ENCODE data around the gene ASMTL.
"Not testable (repeated sequence)": the region's sequence is repeated elsewhere in the genome, so short reads cannot be mapped to it uniquely, and the experiment has no call there.

Gene ASMTL

DNA sequence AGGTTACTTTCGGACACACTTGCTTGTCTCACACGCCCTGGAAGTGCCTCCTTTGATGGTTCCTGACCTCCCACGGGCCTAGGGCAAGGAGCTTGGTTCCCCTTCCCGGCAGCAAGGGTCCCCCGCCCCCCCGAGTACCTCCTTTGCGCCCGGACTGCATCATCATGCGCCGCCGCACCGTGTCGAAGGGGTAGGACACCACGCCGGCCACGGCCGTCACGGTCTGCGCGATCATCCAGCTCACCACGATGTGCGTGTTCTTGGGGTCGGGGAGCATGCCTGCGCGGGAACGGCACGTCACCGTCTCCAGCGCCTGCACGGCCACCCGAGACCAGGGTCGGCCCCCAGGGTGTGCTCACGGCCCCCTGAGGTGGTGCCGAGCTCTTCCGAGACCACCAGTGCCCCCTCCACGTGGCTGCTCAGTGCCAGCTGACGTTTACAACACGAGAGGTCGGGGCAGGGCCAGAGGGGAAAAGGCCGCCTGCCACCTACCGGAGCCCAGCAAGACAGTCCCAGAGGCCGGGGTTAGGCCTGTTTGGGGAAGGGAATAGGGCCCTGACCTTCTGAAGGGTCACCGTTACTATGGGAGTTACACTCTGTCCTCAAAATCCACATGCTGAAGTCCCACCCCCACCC, 65.5 kb downstream of the ASMTL start:
- no peak for DNase-seq

DNA sequence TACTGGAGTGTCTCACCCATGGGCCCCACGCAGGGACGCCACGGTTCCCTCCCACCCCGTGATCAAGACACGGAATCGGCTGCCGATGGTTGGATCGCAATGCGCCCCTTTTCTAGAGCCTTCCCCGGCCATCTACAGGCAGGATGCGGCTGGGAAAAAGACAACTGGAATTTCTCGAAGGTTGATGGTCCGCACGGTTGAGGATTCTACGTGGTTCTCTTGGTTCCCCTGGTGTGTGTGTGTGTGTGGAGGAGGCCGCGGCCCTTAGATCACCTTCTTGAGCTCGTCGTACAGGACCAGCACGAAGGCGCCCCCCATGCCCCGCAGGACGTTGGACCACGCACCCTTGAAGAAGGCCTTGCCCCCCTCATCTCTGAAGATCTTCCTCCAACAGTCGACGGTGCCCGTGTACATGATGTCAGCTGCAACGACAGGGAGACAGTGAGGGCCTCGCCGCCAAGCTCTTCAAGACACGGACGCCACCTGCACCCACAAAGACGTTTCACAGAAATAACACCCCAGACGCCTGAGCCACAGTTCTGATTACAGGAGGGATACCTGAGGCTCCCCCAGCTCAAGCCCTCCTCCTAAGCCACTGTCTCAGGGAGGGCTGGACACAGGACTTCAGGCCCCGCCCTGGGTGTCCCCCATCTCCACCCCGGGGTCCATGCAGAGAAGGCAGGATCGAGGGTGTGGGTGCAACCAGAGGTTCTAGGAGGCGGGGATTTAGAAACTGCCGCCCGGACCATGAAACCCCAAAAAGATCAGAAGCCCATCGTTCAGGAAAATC, 66.2 kb downstream of the ASMTL start:
- DNase-seq = no peak

DNA sequence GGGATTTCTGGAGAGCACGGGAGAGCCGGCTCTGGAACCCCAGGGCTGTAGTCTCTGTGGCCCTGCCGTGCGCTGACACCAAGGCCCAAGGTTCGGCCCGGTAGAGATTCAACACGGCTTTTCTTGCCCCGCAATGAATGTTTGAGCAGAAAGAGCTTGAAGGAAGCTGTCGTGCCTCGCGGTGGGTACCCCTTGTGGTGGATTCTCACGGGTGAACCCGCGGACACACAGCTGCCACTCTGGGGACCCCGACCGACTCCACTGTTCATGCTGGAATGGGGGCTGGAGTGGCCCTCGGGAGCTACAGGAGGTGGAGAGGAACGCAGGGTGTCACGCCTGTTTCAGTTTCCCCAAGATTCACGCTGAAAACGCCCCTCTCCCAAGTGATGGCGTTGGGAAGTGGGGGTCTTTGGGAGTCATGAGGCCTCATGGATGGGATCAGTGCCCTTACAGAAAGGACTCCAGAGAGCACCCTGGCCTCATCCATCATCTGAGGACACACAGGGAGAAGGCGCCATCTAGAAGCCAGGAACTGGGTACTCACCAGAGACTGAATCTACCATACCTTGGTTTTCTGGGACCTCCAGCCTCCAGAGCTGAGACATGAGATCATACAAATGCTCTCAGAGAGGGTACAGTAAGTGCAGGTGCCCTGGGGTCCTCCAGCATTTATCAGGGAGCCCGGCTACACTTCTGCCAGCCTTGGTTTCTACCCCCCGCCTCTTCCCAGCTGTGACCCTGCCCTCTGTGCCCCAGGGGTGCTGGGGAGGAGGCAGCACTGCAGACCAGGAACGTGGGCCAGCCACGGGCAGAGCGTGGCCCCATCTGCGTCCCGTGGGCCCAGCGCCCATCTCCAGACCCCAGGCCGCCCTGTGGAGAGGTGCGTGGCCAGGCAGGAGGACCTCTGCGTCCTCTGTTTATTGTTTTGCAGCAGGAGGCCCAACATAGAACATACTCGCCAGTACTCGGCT, 67.2 kb downstream of the ASMTL start:
- DNase-seq = no peak

DNA sequence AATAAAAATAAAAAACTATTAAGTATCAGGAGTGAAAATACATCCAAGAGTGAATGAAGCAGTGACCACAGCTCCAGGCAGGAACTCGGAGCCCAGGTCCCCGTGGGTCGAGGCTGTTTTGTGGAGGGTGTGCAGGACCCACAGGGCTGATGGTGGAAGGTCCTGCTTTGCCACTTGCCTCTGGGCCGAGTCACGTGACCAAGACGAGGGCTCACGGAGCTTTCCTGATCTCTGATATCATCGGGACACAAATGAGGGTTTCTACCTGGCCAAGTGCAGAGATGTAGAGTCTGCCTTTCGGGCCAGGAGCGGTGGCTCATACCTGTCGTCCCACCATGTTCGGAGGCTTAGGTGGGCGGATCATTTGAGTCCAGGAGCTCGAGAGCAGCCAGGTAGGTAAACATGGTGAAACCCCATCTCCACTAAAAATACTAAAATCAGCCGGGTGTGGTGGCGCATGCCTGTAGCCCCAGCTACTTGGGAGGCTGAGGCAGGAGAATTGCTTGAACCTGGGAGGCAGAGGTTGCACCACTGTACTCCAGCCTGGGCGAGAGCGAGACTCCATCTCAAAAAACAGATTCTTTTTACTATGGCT, 68.0 kb downstream of the ASMTL start:
- DNase-seq = no peak

DNA sequence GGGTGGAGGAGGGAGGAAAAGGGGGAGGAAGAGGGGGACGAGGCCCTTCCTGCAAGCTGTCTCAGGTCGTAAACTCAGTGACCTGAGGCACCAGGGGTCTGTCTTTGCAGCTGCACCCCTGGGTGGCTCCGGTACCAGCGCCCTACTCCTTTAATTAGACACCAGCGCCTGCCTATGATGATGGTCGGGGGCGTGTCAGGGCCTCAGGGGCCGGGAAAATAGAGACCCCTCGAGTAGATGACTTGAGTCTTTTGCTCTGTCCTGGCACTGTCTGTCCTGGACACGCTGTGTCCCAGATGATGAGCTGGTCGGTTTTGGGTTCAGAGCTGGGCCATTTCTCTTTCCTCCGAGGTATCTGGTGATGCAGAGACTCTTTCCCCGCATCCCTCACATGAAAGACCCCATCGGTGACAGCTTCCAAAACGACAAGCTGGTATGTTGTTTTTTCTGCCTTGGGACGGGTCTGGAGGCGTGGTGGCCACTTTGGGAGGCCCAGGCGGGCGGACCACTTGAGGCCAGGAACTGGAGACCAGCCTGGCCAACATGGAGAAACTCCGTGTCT, 72.0 kb downstream of the ASMTL start:
- DNase-seq = peak in 1 of 4 experiments; percentile 28

DNA sequence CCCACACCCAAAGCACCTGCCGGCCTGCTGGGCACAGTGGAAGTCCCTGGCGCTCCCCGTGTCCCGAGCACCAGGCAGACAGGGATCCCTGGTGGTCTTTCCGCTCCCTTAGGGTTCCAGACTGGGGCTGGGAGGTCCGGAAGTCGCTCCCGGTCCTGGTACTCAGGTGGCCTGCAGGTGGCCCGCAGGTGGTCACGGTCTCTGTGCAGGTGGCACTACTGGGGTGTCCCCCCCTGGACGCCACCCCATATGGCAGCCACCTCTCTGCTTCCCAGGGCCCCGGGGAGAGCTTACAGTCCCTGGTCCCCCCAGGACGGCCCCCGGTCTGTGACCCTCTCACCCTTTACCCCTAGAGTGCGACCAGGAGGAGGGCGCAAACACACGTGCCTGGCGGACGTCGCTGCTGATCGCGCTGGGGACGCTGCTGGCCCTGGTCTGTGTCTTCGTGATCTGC, 74.4 kb downstream of the ASMTL start:
- DNase-seq = no peak

DNA sequence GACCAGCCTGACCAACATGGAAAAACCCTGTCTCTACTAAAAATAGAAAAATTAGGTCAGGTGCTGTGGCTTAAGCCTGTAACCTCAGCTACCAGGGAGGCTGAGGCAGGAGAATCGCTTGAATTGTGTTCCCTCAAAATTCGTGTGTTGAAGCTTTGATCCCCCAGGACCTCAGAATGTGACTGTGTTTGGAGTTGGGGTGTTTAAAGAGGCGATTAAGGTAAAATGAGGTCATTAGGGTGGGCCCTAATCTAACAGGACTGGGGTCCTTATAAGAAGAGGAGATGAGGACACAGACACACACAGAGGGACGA, 84.4 kb downstream of the ASMTL start:
- DNase-seq = no peak

DNA sequence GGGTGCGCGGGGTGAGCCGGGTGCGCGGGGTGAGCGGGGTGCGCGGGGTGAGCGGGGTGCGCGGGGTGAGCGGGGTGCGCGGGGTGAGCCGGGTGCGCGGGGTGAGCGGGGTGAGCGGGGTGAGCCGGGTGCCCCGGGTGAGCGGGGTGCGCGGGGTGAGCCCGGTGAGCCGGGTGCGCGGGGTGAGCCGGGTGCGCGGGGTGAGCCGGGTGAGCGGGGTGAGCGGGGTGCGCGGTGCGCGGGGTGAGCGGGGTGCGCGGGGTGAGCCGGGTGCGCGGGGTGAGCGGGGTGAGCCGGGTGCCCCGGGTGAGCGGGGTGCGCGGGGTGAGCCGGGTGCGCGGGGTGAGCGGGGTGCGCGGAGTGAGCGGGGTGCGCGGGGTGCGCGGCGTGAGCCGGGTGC, 86.3 kb downstream of the ASMTL start:
- not testable (repeated sequence) for DNase-seq

DNA sequence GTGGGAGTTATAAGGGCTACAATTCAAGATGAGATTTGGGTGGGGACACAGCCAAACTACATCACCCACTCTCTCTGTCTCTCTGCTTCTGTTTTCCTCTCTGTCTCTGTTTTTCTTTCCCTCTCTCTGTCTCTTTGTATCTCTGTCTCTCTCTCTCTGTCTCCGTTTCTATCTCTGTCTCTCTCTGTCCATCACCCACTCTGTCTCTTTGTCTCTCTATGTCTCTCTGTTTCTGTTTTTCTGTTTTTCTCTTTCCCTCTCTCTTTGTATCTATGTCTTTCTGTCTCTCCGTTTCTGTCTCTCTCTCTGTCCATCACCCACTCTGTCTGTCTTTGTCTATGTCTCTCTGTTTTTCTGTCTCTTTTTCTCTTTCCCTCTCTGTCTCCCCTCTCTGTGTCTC, 90.8 kb downstream of the ASMTL start:
- DNase-seq = no peak

DNA sequence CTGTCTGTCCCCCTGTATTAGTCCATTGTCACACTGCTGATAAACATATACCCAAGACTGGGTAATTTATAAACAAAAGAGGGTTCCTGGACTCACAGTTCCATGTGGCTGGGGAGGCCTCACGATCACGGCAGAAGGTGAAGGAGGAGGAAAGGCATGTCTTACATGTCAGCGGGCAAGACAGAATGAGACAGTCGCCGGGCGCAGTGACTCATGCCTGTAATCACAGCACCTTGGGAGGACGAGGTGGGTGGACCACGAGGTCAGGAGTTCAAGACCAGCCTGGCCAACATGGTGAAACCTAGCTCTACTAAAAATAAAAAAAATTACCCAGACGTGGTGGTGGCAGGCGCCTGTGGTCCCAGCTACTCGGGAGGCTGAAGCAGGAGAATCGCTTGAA, 91.4 kb downstream of the ASMTL start:
- no peak for DNase-seq

DNA sequence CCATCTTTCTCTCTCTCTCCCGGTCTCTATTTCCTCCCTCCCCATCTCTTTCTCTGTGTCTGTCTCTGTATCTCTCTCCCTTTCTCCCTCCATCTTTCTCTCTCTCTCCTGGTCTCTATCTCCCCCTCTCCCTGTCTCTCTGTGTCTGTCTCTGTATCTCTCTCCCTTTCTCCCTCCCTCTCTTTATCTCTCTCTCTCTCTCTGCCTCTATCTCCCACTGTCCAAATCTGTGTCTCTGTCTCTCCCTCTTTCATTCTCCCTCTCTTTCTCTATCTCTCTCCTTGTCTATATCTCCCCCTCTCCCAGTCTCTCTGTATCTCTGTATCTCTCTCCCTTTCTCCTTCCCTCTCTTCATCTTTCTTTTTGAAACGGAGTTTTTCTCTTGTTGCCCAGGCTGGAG, 92.5 kb downstream of the ASMTL start:
- no peak for DNase-seq

DNA sequence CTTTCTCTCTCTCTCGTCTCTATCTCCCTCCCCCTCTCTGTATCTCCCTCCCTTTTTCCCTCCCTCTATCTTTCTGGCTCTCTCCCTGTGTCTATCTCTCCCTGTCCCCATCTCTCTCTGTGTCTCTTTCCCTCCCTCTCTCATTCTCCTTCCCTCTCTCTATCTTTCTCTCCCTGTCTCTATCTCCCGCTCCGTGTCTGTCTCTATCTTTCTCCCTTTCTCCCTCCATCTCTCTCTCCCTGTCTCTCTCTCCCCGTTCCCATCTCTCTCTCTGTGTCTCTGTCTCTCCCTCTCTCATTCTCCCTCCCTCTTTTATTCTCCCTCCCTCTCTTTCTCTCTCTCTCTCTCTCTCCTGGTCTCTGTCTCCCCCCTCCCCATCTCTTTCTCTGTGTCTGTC, 93.2 kb downstream of the ASMTL start:
- no peak for DNase-seq

DNA sequence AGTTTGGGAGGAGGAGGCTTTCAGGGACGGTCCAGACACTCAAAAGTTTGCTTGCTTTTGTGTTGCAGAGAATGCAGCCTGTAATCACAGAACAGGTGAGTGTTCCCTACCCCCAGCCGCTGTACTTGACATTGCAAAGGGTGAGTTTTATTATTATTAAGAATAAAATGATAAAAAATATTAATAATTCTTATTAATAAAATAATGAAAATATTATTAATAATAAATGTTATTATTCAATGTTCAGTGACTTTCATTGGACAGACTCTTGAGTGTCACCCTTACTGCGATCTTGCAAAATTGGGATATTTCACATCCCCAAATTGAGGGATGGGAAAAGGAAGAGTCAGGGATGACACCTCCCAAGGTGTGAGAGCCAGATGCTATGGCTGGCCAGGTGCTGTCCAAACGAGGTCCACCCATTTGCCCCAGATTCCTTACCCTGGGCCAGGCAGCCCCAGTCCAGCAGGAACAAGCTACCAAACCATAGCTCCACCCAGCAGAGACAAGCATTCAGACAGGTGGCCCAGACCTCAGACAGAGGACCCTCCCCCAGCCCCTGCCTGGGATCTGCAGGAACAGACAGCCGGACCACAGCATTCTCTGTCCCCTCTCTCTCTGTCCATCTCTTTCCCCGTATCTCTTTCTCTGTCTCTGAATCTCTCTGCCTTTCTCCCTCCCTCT, 93.8 kb downstream of the ASMTL start:
- DNase-seq = no peak

DNA sequence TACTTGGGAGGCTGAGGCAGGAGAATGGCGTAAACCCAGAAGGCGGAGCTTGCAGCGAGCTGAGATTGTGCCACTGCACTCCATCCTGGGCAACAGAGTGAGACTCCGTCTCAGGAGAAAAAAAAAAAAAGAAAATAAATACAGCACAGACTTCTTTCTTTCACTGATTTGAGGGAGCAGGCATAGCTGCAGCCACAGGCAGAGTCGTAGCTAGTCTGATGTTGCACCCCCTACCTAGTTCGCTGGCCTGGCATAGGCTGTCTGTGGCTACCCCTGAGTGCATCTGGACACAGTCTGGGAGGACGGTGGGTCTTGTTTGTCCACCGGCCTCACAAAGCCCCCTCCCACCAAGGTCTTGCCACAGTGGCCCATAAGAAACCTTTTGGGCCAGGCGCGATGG, 94.7 kb downstream of the ASMTL start:
- DNase-seq = no peak

DNA sequence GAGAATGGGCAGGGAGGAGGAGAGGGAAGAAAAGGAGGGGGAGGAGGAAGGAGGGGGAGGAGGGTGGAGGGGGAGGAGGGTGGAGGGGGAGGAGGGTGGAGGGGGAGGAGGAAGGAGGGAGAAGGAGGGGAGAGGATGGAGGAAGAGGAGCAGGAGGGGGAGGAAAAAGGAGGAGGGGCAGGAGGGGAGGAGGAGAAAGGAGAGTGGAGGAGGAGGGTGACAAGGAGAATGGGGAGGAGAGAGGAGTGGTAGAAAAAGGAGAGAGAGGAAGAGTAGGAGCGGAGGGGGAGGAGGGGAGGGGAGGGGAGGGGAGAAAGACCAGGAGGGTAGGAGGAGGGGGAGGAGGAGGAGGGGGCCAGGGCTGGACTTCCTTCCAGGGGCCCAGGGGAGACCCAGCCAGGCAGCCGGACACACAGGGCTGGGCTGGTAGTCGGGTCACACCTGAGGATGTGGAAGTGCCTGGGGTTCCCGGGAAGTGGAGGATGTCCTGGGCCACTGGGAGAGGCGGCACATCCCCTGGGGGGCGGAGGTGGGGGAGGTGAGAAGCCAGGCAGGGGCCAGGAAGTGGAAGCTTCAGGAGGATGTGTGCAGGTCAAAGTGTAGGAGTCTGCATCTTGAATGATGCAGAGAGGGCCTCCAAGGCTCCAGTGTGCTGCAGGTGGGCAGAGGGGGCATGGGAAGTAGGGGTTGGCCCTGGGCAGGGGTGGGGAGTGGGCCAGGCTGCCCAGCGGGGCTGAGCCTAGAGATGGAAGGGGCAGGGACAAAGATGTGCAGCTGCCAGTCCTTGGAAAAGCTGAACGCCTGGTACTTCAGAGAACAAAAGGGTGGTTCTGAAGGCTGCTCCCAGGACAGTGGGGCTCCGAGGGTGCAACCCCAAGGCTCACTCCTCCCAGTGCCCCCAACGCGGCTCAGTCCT, 97.3 kb downstream of the ASMTL start:
- no peak for DNase-seq

DNA sequence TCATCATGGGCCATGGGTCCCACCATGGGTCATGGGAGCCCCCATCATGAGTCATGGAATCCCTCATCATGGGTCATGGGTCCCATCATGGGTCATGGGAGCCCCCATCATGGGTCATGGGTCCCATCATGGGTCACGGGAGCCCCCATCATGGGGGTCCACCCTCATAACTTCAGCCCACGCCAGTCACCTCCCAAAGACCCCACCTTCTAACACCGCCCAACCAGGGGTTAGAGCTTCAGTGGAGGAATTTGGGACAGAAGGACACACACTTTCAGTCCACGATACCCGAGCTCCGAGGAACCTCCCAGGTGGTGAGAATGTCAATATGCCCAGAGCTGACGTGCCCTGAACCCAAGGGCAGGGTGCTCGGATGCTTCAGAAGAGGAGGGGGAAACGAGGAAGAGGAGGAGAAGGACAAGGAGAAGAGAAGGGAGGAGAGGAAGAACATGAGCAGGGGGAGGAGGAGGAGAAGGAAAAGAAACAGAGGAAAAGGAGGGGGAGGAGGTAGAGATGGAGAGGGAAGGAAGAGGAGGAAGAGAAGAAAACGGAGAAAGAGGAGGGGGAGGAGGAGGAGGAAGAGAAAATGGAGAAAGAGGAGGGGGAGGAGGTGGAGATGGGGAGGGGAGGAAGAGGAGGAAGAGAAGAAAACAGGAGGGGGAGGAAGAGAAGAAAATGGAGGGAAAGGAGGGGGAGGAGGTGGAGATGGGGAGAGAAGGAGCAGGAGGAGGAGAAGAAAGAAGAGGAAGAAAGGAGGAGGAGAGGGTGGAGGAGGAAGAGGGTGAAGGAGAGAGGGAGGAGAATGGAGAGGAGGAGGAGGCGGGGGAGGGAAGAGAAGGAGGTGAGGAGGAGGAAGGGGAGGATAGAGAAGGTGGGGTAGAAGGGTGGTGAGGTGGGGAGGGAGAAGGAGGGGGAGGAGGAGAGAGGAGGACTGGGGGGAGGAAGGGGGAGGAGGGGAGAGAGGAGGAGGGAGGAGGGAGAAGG, 98.4 kb downstream of the ASMTL start:
- DNase-seq = no peak
